Activated naive CD4-positive, alpha-beta T cell treated with Interleukin-2 at 50 U/mL for 16 hours (primary cell): ENCODE data around the gene C9orf40.

Experiments
- DNase-seq: peaks from one replicate; pipeline ENCODE4 v3.0.0-alpha.2; 2020

C9orf40 gene

GRCh38 chr9:74935008-74935407 lies 17.7 kb downstream of the C9orf40 start:
- DNase-seq, result no peak

DNA sequence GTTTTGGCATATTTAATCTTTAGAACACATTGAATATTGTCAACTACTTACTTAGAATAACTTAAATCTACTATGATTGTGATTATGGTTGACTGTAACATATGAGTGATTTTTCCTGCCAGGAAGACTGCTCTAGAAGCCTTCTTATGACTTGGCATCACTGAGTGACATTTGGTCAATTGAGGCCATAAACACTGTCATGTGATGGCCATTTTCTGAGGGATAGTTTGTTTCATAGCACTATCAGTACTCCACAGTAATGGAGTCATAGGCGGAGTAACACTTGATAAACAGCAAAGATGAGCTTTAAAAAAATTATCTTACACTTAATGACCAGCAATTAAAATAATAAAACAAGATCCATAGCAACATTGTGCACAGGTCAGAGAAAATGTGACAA lies 31.0 kb downstream of the C9orf40 start:
- no peak for DNase-seq

- no peak for DNase-seq
Observed at GRCh38 chr9:74920944-74921626, 31.6 kb downstream of the C9orf40 start.

DNA sequence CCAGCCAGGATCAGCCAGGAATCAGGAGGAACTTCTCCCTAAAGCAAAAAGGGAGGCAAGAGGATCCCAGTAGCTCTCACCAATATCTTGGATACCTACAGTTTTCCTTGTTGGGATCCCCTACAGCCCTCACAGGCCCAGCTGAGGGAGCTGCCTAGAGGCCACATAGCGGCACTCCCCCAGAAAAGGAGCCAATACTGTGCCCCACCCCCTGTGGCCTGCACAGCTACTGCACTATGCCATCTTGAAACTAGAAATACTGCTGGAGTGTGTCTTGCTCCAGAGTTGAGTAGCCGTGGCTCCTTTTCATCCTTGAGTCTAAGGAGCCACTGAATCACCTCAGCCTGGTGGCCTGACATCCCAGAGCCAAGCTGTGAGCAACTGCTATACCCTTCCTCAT lies 42.7 kb downstream of the C9orf40 start:
- no peak for DNase-seq

DNA sequence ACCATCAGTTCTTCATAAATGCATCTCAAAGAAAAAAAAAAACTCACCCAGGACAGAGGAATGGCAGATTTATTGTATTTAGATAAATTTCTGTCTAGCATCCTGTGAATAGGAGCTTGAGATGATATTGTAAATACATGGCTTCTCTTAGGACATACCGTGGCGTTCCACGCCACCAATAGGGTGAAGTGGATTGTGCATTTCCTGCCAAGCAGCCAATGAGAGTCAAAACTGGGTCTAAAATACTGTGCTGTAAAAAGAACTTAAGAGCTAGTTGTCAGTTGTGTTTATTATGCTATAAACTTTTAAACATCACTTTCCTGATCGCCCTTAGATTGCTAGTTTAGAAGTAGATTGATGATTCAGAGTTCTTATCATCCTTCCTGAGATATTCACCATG lies 44.0 kb downstream of the C9orf40 start:
- DNase-seq, result no peak

- DNase-seq, result no peak
Observed at GRCh38 chr9:74907085-74907484, 45.6 kb downstream of the C9orf40 start.

DNA sequence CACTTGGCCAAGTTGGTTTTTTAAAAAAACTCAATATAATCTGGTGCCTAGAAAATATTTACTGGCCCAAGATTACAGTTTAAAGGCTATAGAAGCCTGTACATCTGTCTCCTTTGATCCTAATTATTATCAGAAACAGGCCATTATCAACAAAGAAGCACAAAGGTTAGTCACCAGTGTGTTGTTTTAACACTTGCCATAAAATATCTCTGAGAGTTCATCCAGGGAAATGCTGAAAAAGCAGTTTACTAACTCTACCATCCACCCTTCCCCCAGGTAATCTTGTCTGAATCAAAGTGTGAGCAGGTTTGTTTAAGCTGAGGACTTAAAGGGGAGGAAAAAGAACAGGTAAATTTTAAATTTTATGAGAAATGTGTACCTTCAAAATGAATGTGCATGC lies 51.7 kb downstream of the C9orf40 start:
- no peak for DNase-seq
